Measurements from ENCODE around the gene SLC7A6. TPM values are rescaled to one million over a fixed set of nuclear protein-coding genes. Genes with fewer than 3 reads are reported as not detected.

The SLC7A6 gene
- total and polyA plus RNA-seq, 10 of the 15 experiments (the other 5 are each of a cell fraction or from before 2014, with no cell fraction given): 8.2 to 60.4 (median 28.6) TPM

- ATAC-seq: no peak
- RAD21 ChIA-PET (ENCODE audit: unreplicated experiment): no interaction called here
- Histone ChIP-seq H3K27ac (ENCODE audit: control insufficient read depth, insufficient read depth) (no peak overlapping the region), H3K4me1 (ENCODE audit: control insufficient read depth, insufficient read depth, low read length) (no peaks in the 10 kb centered on the region), H3K79me2 (ENCODE audit: control insufficient read depth, insufficient read depth, low read length) (no peaks in the 10 kb centered on the region), H3K9me3 (replicated peaks; ENCODE audit: control insufficient read depth, insufficient read depth, low read length) (no peaks in the 10 kb centered on the region), H3K4me3 (no peak overlapping the region), H3K36me3 (ENCODE audit: control insufficient read depth in 2 of 2, insufficient read depth in 2 of 2, low read length in 1 of 2) (peaks cover 35 to 36% of the 10 kb centered on the region in 2 experiments), H3K9ac (ENCODE audit: control insufficient read depth, insufficient read depth, low read length) (no peak overlapping the region), H3K27me3 (replicated peaks in 1 of 2; ENCODE audit: control insufficient read depth in 2 of 2, insufficient read depth in 2 of 2, low read length in 1 of 2) (no peaks in the 10 kb centered on the region), H2AFZ (ENCODE audit: control insufficient read depth, low read depth, low read length) (no peak overlapping the region), H3K4me2 (ENCODE audit: control insufficient read depth, insufficient read depth) (no peak overlapping the region), H4K20me1 (ENCODE audit: control insufficient read depth, insufficient read depth) (no peaks in the 10 kb centered on the region; the same call in 1 of the 2 replicates)
- in situ Hi-C loops (cut with MboI): no loop called here
- SMC1A ChIA-PET (ENCODE audit: uncharacterized antibody, unreplicated experiment): no interaction called here
- TF ChIP-seq HDAC2 (IDR thresholded peaks at IDR 0.05): no peak
- CTCF ChIA-PET: interaction anchor here (0.9 kb wide), 2 partner anchors 13 to 14 kb away, joined by 3 to 4 read pairs; no protein-coding TSS in a partner anchor
- 98% methylated on average over 7 of the region's 7 CpGs for WGBS (ENCODE audit: insufficient coverage, insufficient replicate concordance, low lambda C conversion rate, missing lambda C conversion rate)
- FAIRE-seq: no peak
- no peak for DNase-seq (ENCODE audit: low read depth, low spot score)
- intact Hi-C loops (cut with micrococcal nuclease; ENCODE audit: unreplicated experiment): no loop called here
- BruUV-seq (replicated peaks): no TSS peak
- POLR2A ChIA-PET: no interaction called here
These were observed 78.3 kb downstream of the SLC7A6 start for GRCh38 chr16:68342620-68343019.

GRCh38 chr16:68343137-68343536 lies 78.8 kb downstream of the SLC7A6 start:
- CTCF ChIA-PET: interaction anchor here (0.9 kb wide), 1 partner anchor 14 kb away, joined by 3 read pairs; no protein-coding TSS in a partner anchor
- Histone ChIP-seq H3K79me2 (ENCODE audit: control insufficient read depth, insufficient read depth, low read length) (no peaks in the 10 kb centered on the region), H3K4me3 (no peak overlapping the region), H3K9ac (ENCODE audit: control insufficient read depth, insufficient read depth, low read length) (no peak overlapping the region), H3K36me3 (ENCODE audit: control insufficient read depth in 2 of 2, insufficient read depth in 2 of 2, low read length in 1 of 2) (peaks cover 33 to 38% of the 10 kb centered on the region in 2 experiments), H2AFZ (ENCODE audit: control insufficient read depth, low read depth, low read length) (no peak overlapping the region), H3K4me1 (ENCODE audit: control insufficient read depth, insufficient read depth, low read length) (no peaks in the 10 kb centered on the region), H4K20me1 (ENCODE audit: control insufficient read depth, insufficient read depth) (no peaks in the 10 kb centered on the region; the same call in 1 of the 2 replicates), H3K27ac (ENCODE audit: control insufficient read depth, insufficient read depth) (no peak overlapping the region), H3K9me3 (replicated peaks; ENCODE audit: control insufficient read depth, insufficient read depth, low read length) (no peaks in the 10 kb centered on the region), H3K4me2 (ENCODE audit: control insufficient read depth, insufficient read depth) (no peak overlapping the region), H3K27me3 (replicated peaks in 1 of 2; ENCODE audit: control insufficient read depth in 2 of 2, insufficient read depth in 2 of 2, low read length in 1 of 2) (no peaks in the 10 kb centered on the region)
- no peak for ATAC-seq
- POLR2A ChIA-PET: no interaction called here
- TF ChIP-seq SREBF2 (IDR thresholded peaks at IDR 0.05; ENCODE audit: low read length) (no peak), E2F8 (IDR thresholded peaks at IDR 0.05; ENCODE audit: low read depth, partially characterized antibody) (no peak), PAX5 (IDR thresholded peaks at IDR 0.05; ENCODE audit: borderline replicate concordance, low read depth, low read length) (no peak), KAT2A (conservative IDR thresholded peaks at IDR 0.05; ENCODE audit: control insufficient read depth, low read depth, low read length) (no peak), NFYA (IDR thresholded peaks at IDR 0.05; ENCODE audit: borderline replicate concordance, low read depth, low read length) (no peak), ZBTB11 (CRISPR knock-in tag; IDR thresholded peaks at IDR 0.05) (no peak), ZNF24 (IDR thresholded peaks at IDR 0.05) (no peak), SP1 (IDR thresholded peaks at IDR 0.05; ENCODE audit: low read depth, low read length) (no peak), POLR2AphosphoS2 (IDR thresholded peaks at IDR 0.05; ENCODE audit: low read depth, low read length) (no peak), BHLHE40 (IDR thresholded peaks at IDR 0.05; ENCODE audit: borderline replicate concordance in 1 of 2, low read depth in 2 of 2, low read length in 1 of 2) (no peak)
- 95% methylated on average over 7 of the region's 7 CpGs for WGBS (ENCODE audit: insufficient coverage, insufficient replicate concordance, low lambda C conversion rate, missing lambda C conversion rate)
- DNase-seq (ENCODE audit: low read depth, low spot score): no peak
- no TSS peak for BruUV-seq (replicated peaks)
- intact Hi-C loops (cut with micrococcal nuclease; ENCODE audit: unreplicated experiment): no loop called here
- in situ Hi-C loops (cut with MboI): no loop called here
- RAD21 ChIA-PET (ENCODE audit: unreplicated experiment): no interaction called here
- FAIRE-seq: no peak
- SMC1A ChIA-PET (ENCODE audit: uncharacterized antibody, unreplicated experiment): no interaction called here

Measured in GM12878 (cell line).